Ureter (tissue), 1 donor: ENCODE measurements around the gene C12orf57. TPM values are rescaled to one million over a fixed set of nuclear protein-coding genes. Genes with fewer than 3 reads are reported as not detected.

Experiments
- DNase-seq: peaks from one replicate; pipeline ENCODE4 v3.0.0-alpha.2; 2020; ENCODE audit warnings: low spot score
- total RNA-seq: library from RNA; stranded (reverse); gene quantifications from one replicate; pipeline ENCODE4 v1.2.4, GENCODE V29; 2023
- donor health status: DM: yes; HTN: yes; CAD: no.

The C12orf57 gene
- total RNA-seq, 1 donor from 2014 or later = 172 TPM

DNA sequence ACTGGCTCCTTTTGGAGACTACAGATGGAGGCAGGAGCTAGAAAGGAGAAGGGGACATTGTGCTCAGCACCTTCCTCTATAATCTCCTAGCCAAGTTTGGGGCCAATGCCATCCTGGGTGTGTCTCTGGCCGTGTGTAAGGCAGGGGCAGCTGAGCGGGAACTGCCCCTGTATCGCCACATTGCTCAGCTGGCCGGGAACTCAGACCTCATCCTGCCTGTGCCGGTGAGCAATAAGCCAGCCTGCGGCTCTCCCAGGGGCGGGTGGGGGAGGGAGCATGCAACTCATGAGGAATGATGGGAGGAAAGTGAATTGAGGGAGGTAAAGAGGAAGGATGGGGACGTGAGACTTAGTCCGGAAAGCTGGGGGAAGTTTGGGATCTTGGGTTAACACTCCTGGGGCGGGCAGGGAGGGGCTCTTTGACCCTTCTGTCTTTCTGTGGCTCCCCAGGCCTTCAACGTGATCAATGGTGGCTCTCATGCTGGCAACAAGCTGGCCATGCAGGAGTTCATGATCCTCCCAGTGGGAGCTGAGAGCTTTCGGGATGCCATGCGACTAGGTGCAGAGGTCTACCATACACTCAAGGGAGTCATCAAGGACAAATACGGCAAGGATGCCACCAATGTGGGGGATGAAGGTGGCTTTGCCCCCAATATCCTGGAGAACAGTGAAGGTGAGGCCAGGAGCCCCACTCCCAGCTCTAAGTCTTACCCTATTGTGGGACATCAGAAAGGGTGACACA is 26.2 kb upstream of the C12orf57 start:
- DNase-seq = no peak

DNA sequence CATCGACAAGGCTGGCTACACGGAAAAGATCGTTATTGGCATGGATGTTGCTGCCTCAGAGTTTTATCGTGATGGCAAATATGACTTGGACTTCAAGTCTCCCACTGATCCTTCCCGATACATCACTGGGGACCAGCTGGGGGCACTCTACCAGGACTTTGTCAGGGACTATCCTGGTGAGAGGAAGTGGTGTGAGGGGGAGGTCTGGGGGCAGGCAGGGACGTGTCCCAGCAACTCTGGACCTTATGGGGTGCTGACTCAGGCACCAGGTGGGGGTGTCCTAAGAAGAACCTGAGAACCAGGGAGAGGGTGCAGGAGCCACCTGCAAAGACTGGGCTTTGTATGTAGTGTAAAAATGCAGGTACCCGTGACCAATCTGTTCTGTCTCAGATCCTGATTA is 24.2 kb upstream of the C12orf57 start:
- DNase-seq = no peak

DNA sequence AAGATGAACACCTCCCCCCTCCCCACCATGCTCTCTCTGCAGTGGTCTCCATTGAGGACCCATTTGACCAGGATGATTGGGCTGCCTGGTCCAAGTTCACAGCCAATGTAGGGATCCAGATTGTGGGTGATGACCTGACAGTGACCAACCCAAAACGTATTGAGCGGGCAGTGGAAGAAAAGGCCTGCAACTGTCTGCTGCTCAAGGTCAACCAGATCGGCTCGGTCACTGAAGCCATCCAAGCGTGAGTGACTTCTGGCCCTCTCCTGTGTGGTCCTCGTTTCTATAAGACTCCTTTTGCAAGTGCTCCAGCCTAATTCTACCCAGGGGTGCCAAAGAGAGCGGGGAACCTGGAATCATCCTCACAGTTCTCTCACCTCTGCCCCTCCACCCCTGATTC is 22.3 kb upstream of the C12orf57 start:
- DNase-seq = no peak

DNA sequence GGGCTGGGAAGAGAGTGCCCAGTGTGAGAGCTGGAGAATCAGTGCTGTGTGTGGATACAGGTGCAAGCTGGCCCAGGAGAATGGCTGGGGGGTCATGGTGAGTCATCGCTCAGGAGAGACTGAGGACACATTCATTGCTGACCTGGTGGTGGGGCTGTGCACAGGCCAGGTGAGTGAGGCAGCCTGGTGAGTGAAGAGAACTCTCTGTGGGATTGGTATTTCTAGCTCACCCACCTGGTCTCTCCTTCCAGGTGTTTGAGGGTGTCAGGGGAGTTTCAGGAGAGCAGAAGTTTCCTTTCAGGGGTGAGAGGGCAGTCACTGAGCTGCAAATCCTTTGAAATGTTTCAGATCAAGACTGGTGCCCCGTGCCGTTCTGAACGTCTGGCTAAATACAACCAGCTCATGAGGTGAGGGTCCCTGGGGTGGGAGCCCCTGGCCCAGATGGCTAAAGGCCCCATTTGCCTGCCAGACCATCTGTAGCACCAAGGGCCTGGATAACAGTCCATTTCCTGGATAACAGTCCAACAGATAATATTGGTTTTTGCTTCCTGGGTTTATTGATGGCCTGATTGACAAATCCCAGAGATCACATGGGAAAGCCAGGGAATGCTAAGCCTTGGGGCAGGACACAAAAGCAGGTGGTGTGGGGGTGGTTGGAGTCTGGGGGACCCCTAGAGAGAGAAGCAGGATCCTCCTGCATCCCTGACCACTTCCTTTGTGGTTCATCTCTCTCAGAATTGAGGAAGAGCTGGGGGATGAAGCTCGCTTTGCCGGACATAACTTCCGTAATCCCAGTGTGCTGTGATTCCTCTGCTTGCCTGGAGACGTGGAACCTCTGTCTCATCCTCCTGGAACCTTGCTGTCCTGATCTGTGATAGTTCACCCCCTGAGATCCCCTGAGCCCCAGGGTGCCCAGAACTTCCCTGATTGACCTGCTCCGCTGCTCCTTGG is 21.6 kb upstream of the C12orf57 start:
- DNase-seq = no peak

GRCh38 chr12:6923003-6923732 is 20.7 kb upstream of the C12orf57 start:
- DNase-seq = no peak

- no peak for DNase-seq
Measured at GRCh38 chr12:6923851-6924250, 20.0 kb upstream of the C12orf57 start.

DNA sequence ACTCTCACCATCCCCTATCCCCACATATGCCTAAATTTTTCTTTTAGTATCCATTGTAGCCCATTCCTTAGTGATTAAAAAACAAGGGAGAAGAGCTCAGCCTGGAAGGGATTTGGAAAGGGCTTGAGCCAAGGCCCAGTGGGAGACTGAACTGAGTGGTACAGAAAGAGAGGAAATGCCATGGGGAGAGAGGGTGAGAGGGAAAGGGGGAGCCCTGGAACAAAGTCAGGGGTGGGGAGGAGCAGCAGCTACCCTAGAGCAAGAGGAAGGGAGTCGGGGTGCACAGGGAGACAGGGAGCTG is 18.6 kb upstream of the C12orf57 start:
- no peak for DNase-seq

DNA sequence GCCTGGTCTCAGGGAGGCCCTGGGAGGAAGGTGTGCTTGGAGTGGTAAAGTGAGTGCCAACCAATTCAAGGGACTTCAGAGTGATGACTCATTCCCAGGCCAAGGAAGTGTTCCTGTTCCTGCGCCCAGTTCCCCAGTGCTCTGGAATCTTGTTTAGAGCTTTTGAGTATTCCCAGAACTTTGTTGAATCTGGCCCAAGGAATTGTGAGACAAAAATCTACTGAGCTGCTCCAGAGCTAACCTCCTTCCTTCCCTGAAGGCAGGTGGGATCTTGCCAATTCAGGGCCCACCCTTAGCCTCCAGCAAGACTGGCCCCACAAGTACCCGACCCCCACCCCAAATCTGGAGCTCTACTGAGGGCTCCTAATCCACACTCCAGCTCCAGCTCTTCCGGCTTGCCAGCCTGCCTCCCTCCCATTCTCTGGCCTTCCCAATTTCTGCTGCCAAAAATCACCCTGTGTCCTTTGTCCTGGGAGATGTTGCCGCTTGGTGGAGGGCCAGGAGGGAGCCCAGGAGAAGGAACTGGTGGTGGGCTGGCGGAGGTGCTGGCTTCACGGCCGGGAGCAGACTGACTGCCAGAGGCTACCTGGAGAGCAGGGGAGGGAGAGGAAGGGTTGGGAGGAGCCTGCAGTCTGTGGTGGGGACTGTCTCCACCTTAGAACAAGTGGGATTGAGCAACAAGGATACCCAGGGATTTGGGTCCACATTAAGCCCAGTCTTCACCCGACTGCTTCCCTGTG is 18.1 kb upstream of the C12orf57 start:
- peak; percentile 75 for DNase-seq

DNA sequence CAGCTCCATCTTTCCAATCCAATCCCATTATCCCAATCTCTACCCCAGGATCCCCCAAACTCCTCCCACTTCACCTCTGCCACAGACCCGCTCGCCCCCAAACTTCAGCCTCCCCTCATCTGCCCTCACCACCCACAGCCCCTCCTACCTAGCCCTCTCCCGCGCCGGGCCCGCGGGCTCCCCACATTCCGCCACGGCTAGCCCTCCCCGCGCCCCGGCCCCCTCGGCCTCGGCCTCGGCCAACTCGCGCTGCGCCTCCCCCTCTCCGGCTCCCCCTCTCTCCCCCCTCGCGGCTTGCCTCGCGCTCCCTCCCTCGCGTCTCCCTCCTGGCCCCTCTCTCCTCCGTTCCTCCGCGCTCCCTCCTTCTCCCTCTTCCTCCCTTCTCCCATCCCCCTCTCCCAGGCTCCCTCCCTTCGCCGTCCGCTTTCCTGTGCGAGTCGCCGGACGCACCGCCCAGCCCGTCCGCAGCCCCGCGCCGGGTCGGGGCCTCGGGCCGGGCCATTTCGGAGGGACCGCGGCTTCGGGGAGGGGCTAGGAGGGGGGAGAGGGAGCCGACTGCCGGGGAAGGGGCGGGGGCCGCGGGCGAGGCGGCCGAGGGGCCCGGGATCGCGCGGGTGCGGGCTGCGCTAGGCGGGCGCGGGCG is 16.3 kb upstream of the C12orf57 start, which contains the start of gene ATN1:
Gene ATN1 (plus strand): TSS at position 581 of the 643 bp plus-strand sequence. CDS start 6,043 bp downstream, outside the sequence.
- DNase-seq = peak; percentile 90

DNA sequence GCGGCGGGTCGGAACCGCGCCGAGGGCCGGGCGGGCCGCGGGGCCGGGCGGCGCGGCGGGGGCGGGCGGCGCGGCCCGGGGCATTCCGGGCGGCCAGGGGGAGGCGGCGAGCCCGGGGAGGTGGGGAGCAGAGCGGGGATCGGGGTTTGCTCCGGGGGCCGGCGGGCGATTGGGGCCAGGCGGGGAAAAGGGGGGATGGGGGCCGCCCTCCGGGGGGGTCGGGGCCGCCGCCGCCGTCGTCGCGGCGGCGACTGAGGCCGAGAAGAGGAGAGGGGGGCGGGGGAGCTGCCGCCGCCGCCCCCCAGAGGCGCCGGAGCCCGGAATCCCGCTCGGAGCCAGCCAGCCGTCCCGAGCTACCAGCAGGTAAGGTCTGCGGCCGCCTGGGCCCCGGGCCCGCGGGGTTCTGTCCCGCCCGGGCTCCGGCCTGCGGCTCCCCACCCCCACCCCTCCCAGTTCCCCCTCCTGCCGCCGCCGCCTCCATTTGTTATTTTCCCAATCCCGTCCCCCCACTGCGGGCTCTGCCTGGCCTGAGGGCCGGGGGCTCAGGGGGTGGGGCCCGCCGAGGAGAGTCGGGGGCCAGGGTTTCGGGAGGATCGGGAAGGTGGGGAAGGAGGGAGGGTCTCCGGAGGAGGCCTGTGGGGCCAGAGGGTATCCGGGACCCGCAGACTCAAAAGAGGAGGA is 15.7 kb upstream of the C12orf57 start:
- no peak for DNase-seq

DNA sequence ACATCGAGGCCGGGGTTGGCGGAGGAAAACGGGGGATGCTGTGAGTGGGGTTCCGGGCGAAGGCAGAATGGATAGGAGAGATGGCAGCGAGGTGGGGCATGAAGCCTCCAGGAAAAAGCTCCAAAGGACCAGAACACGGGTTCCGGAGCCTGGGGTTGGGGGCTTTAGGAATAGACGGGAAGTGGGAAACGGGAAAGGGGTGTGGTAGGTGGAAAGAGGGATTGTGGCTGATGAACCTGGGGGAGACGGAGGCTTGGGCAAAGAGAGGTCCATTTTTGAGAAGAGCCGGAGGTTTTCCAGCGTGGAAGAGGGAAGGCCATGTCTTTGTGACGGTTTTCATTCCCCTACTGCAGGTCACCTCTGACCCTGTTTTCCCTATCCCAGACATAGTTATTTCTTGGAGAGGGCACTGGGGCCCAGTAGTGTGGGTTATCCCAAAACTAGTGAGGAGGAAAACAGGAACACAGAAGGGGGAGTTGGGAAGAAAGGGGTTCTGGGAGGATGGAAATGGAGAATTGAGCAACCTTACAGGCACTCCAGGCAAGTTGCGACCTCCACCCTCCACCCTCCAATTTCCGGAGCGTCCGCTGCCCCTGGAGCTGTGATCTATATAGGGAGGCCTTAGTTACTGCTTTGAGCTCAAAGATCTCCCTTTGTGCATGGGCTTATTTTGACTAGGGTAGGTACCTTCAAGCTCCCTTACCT is 15.0 kb upstream of the C12orf57 start:
- DNase-seq = no peak

- DNase-seq = no peak
Measured at GRCh38 chr12:6929466-6930452, 14.1 kb upstream of the C12orf57 start.

DNA sequence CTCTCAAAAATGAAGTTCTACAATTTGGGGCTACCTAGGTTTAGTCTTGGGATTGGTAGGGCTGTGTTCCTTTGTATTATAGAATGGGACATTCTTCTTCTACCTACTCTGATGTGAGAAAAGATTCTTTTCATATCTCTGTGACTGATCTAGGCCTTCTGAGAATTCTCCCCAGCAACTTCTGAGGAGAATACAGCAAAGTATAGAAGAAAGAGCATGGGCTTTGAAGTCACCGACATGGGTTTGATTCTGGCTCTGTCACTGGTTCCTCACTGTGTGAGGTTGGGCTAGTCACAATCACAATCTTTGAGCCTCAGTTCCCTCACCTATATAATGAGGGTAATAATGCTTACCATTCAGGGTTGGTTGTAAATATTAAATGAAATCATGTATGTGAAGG is 11.1 kb upstream of the C12orf57 start:
- no peak for DNase-seq

DNA sequence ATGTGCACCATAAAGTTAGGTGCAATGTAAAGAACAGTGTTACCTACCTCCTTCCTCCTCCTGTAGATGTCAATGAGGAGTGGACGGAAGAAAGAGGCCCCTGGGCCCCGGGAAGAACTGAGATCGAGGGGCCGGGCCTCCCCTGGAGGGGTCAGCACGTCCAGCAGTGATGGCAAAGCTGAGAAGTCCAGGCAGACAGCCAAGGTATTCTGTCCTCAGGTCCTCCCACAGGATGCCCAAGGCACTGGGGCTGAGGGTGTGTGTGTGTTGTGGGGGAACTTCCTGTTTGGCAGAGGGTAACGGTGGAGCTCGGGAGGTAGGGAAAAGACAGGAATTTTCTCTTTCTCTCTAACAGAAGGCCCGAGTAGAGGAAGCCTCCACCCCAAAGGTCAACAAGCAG is 9.7 kb upstream of the C12orf57 start:
- DNase-seq = no peak

DNA sequence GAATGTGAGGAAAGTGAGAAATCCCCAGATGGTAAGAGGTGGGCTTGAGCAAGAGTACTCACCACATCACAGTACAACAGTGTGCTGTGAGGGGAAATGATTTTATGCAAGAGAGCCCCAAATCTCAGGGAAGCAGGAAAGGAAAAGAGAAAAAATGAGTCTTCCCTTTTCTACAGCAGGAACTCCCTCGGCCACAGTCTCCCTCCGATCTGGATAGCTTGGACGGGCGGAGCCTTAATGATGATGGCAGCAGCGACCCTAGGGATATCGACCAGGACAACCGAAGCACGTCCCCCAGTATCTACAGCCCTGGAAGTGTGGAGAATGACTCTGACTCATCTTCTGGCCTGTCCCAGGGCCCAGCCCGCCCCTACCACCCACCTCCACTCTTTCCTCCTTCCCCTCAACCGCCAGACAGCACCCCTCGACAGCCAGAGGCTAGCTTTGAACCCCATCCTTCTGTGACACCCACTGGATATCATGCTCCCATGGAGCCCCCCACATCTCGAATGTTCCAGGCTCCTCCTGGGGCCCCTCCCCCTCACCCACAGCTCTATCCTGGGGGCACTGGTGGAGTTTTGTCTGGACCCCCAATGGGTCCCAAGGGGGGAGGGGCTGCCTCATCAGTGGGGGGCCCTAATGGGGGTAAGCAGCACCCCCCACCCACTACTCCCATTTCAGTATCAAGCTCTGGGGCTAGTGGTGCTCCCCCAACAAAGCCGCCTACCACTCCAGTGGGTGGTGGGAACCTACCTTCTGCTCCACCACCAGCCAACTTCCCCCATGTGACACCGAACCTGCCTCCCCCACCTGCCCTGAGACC is 8.2 kb upstream of the C12orf57 start:
- no peak for DNase-seq

DNA sequence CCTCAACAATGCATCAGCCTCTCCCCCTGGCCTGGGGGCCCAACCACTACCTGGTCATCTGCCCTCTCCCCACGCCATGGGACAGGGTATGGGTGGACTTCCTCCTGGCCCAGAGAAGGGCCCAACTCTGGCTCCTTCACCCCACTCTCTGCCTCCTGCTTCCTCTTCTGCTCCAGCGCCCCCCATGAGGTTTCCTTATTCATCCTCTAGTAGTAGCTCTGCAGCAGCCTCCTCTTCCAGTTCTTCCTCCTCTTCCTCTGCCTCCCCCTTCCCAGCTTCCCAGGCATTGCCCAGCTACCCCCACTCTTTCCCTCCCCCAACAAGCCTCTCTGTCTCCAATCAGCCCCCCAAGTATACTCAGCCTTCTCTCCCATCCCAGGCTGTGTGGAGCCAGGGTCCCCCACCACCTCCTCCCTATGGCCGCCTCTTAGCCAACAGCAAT is 7.6 kb upstream of the C12orf57 start:
- no peak for DNase-seq

DNA sequence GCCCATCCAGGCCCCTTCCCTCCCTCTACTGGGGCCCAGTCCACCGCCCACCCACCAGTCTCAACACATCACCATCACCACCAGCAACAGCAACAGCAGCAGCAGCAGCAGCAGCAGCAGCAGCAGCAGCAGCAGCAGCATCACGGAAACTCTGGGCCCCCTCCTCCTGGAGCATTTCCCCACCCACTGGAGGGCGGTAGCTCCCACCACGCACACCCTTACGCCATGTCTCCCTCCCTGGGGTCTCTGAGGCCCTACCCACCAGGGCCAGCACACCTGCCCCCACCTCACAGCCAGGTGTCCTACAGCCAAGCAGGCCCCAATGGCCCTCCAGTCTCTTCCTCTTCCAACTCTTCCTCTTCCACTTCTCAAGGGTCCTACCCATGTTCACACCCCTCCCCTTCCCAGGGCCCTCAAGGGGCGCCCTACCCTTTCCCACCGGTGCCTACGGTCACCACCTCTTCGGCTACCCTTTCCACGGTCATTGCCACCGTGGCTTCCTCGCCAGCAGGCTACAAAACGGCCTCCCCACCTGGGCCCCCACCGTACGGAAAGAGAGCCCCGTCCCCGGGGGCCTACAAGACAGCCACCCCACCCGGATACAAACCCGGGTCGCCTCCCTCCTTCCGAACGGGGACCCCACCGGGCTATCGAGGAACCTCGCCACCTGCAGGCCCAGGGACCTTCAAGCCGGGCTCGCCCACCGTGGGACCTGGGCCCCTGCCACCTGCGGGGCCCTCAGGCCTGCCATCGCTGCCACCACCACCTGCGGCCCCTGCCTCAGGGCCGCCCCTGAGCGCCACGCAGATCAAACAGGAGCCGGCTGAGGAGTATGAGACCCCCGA is 7.0 kb upstream of the C12orf57 start:
- DNase-seq = no peak
